A549 (cell line): ENCODE measurements around the gene ALDOA. TPM values are rescaled to one million over a fixed set of nuclear protein-coding genes. Genes with fewer than 3 reads are reported as not detected.

Experiments used
- ATAC-seq, 2 experiments: fragments of 200-7000 bp in 1 of 2; fragments of >200 bp in 1 of 2; cut with Nextera tagmentation in 1 of 2; cut with Tn5 transposase in 1 of 2; 3 replicates each; pipeline versions ENCODE4 v1.8.0 to v1.9.1; 2018 to 2020; ENCODE audit warnings: mild to moderate bottlenecking in 1 of 2, moderate library complexity in 1 of 2
- CTCF ChIA-PET: fragments of 300-600 bp; sonication (Branson Sonifier 250); formaldehyde crosslinking; extraction: SDS; loops from one replicate; lab custom pipeline; 2021; ENCODE audit warnings: antibody characterized with exemption, inconsistent platforms; lab: Yijun Ruan, JAX
- POLR2A ChIA-PET: fragments of 350-600 bp; formaldehyde crosslinking; extraction: SDS; loops from one replicate; lab custom pipeline; 2021; ENCODE audit warnings: antibody characterized with exemption, inconsistent platforms; lab: Yijun Ruan, JAX
- DNase-seq, 2 experiments: peaks; one replicate each; pipeline versions ENCODE4 v3.0.0 to v3.0.0-alpha.2; 2011 to 2016; ENCODE audit warnings: low read depth in 1 of 2, low spot score in 1 of 2
- FAIRE-seq: peaks from 2 replicates; lab custom pipeline; 2011; peaks lifted over from hg19 to GRCh38; lab: Jason Lieb, UNC
- H3K27ac ChIP-seq, 2 experiments: fragments of >200 bp; sonication (Bioruptor Twin); formaldehyde crosslinking; 3 replicates each; pipeline ENCODE4 v1.5.1; 2016 to 2017
- H3K4me1 ChIP-seq: fragments of >200 bp; sonication (Bioruptor Twin); formaldehyde crosslinking; 3 replicates; pipeline ENCODE4 v1.6.1; 2016
- H3K4me2 ChIP-seq: fragments of >200 bp; sonication (Bioruptor Twin); formaldehyde crosslinking; 3 replicates; pipeline ENCODE4 v1.6.1; 2016
- H3K4me3 ChIP-seq: fragments of >200 bp; sonication (Bioruptor Twin); formaldehyde crosslinking; 3 replicates; pipeline ENCODE4 v1.5.1; 2016
- H3K9me3 ChIP-seq: fragments of >200 bp; sonication (Bioruptor Twin); formaldehyde crosslinking; 3 replicates; pipeline ENCODE4 v1.6.1; 2016
- BHLHE40 ChIP-seq: IDR thresholded peaks from 2 replicates; pipeline ENCODE4 v1.6.1; 2012; ENCODE audit warnings: low read depth, low read length, inconsistent platforms
- CBX2 ChIP-seq: fragments of 200-600 bp; sonication (generic); IDR thresholded peaks from 2 replicates; pipeline ENCODE4 v1.6.1; 2016; ENCODE audit warnings: low read depth, mild to moderate bottlenecking, borderline replicate concordance
- CEBPB ChIP-seq, 2 experiments: fragments of >200 bp in 1 of 2; sonication (Bioruptor Twin) in 1 of 2; formaldehyde crosslinking in 1 of 2; IDR thresholded peaks; 2 replicates each; pipeline ENCODE4 v1.6.1; 2012 to 2016
- EP300 ChIP-seq, 2 experiments: fragments of >200 bp; sonication (Bioruptor Twin); formaldehyde crosslinking; IDR thresholded peaks; 2 replicates in 1 of 2; 3 replicates in 1 of 2; pipeline ENCODE4 v1.6.1; 2016 to 2017
- FOSL2 ChIP-seq, 2 experiments: fragments of 450-650 bp in 1 of 2; fragments of >200 bp in 1 of 2; sonication (Bioruptor Twin) in 1 of 2; formaldehyde crosslinking; IDR thresholded peaks; 2 replicates each; pipeline versions ENCODE4 v1.5.0 to v1.6.1; 2016 to 2020; ENCODE audit warnings: mild to moderate bottlenecking in 1 of 2, moderate library complexity in 1 of 2
- HEYL ChIP-seq: fragments of 250-450 bp; sonication (Bioruptor Pico); IDR thresholded peaks from 2 replicates; pipeline ENCODE4 v1.8.0; 2021; ENCODE audit warnings: mild to moderate bottlenecking, moderate library complexity
- HOXB13 ChIP-seq: fragments of 250-450 bp; sonication (Bioruptor Pico); IDR thresholded peaks from 2 replicates; pipeline ENCODE4 v1.5.0; 2020; ENCODE audit warnings: low read depth, mild to moderate bottlenecking, moderate library complexity
- HOXB5 ChIP-seq: fragments of 250-450 bp; sonication (Bioruptor Pico); IDR thresholded peaks from 2 replicates; pipeline ENCODE4 v1.5.0; 2020; ENCODE audit warnings: mild to moderate bottlenecking, moderate library complexity
- KDM1A ChIP-seq: fragments of 200-600 bp; sonication (generic); IDR thresholded peaks from 2 replicates; pipeline ENCODE4 v1.6.1; 2016; ENCODE audit warnings: low read depth, mild to moderate bottlenecking
- KDM5A ChIP-seq: fragments of 200-600 bp; sonication (generic); IDR thresholded peaks from 2 replicates; pipeline ENCODE4 v1.6.1; 2016; ENCODE audit warnings: antibody characterized with exemption, mild to moderate bottlenecking
- MAX ChIP-seq: IDR thresholded peaks from 2 replicates; pipeline ENCODE4 v1.6.1; 2012
- MAZ ChIP-seq: fragments of 150-350 bp; IDR thresholded peaks from 2 replicates; pipeline ENCODE4 v1.6.1; 2014; ENCODE audit warnings: antibody characterized with exemption, low read depth, low read length, borderline replicate concordance
- NFE2L2 ChIP-seq: fragments of 150-350 bp; conservative IDR thresholded peaks from 2 replicates; pipeline ENCODE4 v1.6.1; 2014; ENCODE audit warnings: low read length
- POLR2A ChIP-seq: IDR thresholded peaks from 2 replicates; pipeline ENCODE4 v1.6.1; 2012; ENCODE audit warnings: mild to moderate bottlenecking, low read length
- RARB ChIP-seq: fragments of 250-450 bp; sonication (Bioruptor Pico); IDR thresholded peaks from 2 replicates; pipeline ENCODE4 v1.8.0; 2021; ENCODE audit warnings: mild to moderate bottlenecking, moderate library complexity
- RCOR1 ChIP-seq: fragments of 150-350 bp; IDR thresholded peaks from 2 replicates; pipeline ENCODE4 v1.6.1; 2014; ENCODE audit warnings: antibody characterized with exemption, low read length, low read depth
- REST ChIP-seq: fragments of 200-600 bp; sonication (generic); IDR thresholded peaks from 2 replicates; pipeline ENCODE4 v1.6.1; 2016; ENCODE audit warnings: antibody characterized with exemption, mild to moderate bottlenecking, moderate library complexity
- RNF2 ChIP-seq: fragments of 200-600 bp; sonication (generic); IDR thresholded peaks from 2 replicates; pipeline ENCODE4 v1.6.1; 2016; ENCODE audit warnings: low read depth, mild to moderate bottlenecking, antibody characterized with exemption, moderate library complexity, borderline replicate concordance
- SMC3 ChIP-seq: fragments of >200 bp; sonication (Bioruptor Twin); formaldehyde crosslinking; IDR thresholded peaks from 3 replicates; pipeline ENCODE4 v1.6.1; 2018; ENCODE audit warnings: inconsistent platforms
- SREBF2 ChIP-seq: fragments of 450-650 bp; IDR thresholded peaks from 2 replicates; pipeline ENCODE4 v1.6.1; 2014; ENCODE audit warnings: mild to moderate bottlenecking, moderate library complexity
- TP53 ChIP-seq: fragments of 250-450 bp; sonication (Bioruptor Pico); IDR thresholded peaks from 2 replicates; pipeline ENCODE4 v1.5.0; 2021; ENCODE audit warnings: mild to moderate bottlenecking, moderate library complexity
- ZFP36 ChIP-seq: fragments of 450-650 bp; IDR thresholded peaks from 2 replicates; pipeline ENCODE4 v1.6.1; 2014; ENCODE audit warnings: borderline replicate concordance; ENCODE audit not compliant: partially characterized antibody
- ZSCAN20 ChIP-seq: fragments of 250-450 bp; sonication (Bioruptor Pico); IDR thresholded peaks from 2 replicates; pipeline ENCODE4 v1.8.0; 2022; ENCODE audit warnings: mild to moderate bottlenecking, moderate library complexity
- WGBS: methylation state at CpG from one replicate; pipeline ENCODE4 v1.1.6; 2017; ENCODE audit errors: missing lambda C conversion rate; 5-methylcytosine and 5-hydroxymethylcytosine counted together
- polyA plus RNA-seq, 4 experiments: library from polyadenylated mRNA; depleted of rRNA in 3 of 4; stranded (reverse); fragments of >200 nt; fragmentation: RNase III in 1 of 4; extraction: RNeasy Plus Mini Kit Qiagen cat#74134 plus additional on column Dnase treatment in 1 of 4; gene quantifications; 2 replicates in 3 of 4; 3 replicates in 1 of 4; pipeline ENCODE4 v1.2.3, GENCODE V29; 2011 to 2017

The ALDOA gene
- polyA plus RNA-seq, 2 of the 4 experiments (the other 2 are of a cell fraction), result 741 to 1,286 TPM

- Histone ChIP-seq H3K4me1 (peaks cover 15% of the 10 kb centered on the region), H3K4me2 (no peak overlapping the region), H3K4me3 (no peak overlapping the region), H3K9me3 (no peaks in the 10 kb centered on the region), H3K27ac (no peak overlapping the region)
- ATAC-seq, result no peak
- POLR2A ChIA-PET, result no interaction called here
- CTCF ChIA-PET, result interaction anchor here (1.1 to 9.6 kb wide), 6 partner anchors 9 to 386 kb away, joined by 3 to 119 read pairs (median 3); partner anchors contain the start of genes ALDOA and GDPD3
- FAIRE-seq, result no peak
- no peak for DNase-seq
- WGBS, result 93% methylated on average over 21 of the region's 27 CpGs
- TF ChIP-seq TP53 (CRISPR knock-in tag) (no peak), BHLHE40 (no peak), ZFP36 (no peak), CEBPB (IDR thresholded peaks at IDR 0.05) (no peak), EP300 (IDR thresholded peaks at IDR 0.05) (no peak), SMC3 (no peak), RCOR1 (no peak)
- TF ChIP-seq, all 56 proteins: peak for 0
These were observed 21.0 kb downstream of the ALDOA start for GRCh38 chr16:30086291-30087140.

GRCh38 chr16:30087181-30087898 is 21.8 kb downstream of the ALDOA start:
- no peak overlapping the region for H3K27ac ChIP-seq
- ChIA-PET POLR2A (interaction anchor here (0.7 to 0.8 kb wide), 3 partner anchors 10 to 115 kb away, joined by 3 to 6 read pairs (median 6); partner anchors contain the start of gene ALDOA), CTCF (interaction anchor here (1.1 to 9.6 kb wide), 5 partner anchors 9 to 387 kb away, joined by 3 to 119 read pairs (median 3); partner anchors contain the start of gene ALDOA)
- DNase-seq (no peak), ATAC-seq (no peak), FAIRE-seq (no peak)
- 97% methylated on average over 11 of the region's 11 CpGs for WGBS
- peaks cover 15% of the 10 kb centered on the region for H3K4me1 ChIP-seq
- no peak overlapping the region for H3K4me3 ChIP-seq
- H3K4me2 ChIP-seq, result no peak overlapping the region
- H3K9me3 ChIP-seq, result no peaks in the 10 kb centered on the region
- TF ChIP-seq SREBF2 (no peak), MAX (no peak), REST (no peak), HOXB13 (CRISPR knock-in tag) (no peak), BHLHE40 (no peak), FOSL2 (IDR thresholded peaks at IDR 0.05) (no peak), FOSL2 (CRISPR knock-in tag; IDR thresholded peaks at IDR 0.05) (no peak), RNF2 (no peak), MAZ (no peak), POLR2A (no peak), CBX2 (no peak), RARB (CRISPR knock-in tag) (no peak), ZSCAN20 (CRISPR knock-in tag) (no peak), NFE2L2 (no peak), KDM1A (no peak), KDM5A (no peak), ZFP36 (no peak), HOXB5 (CRISPR knock-in tag) (no peak), HEYL (CRISPR knock-in tag) (no peak)
